ENCODE data around the gene RASGRP2. TPM values are rescaled to one million over a fixed set of nuclear protein-coding genes. Genes with fewer than 3 reads are reported as not detected.

Gene RASGRP2
- total and polyA plus RNA-seq, 2 of the 8 experiments (the other 6 are each of a cell fraction or from before 2014, with no cell fraction given), result 40.6 to 45.7 TPM

DNA sequence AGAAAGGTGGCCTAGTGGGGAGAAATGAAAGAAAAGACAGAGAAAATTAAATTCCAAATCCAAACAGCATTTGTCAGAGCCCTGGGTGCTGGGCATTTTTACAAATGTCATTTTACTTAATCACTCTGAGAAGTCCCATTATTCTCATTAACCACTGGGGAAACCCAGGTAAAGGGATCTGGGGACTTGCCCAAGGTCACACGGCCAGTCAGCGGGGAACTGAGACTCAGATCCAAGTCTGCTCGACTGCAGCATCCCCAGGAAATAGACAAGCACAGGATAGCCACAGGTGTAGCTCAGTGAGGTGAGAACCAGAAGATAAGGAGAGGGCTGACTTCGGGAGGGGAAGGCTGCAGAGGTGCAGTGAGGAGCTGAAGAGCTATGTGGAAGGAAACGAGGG, 28.8 kb downstream of the RASGRP2 start (continued):
- TF ChIP-seq EP300 (IDR thresholded peaks at IDR 0.05; ENCODE audit: borderline replicate concordance in 1 of 2, low read depth in 2 of 2, low read length in 2 of 2) (no peak), JUN (IDR thresholded peaks at IDR 0.05; ENCODE audit: low read depth, low read length) (no peak), CTBP2 (IDR thresholded peaks at IDR 0.05; ENCODE audit: borderline replicate concordance, insufficient read depth, insufficient read length, low read length) (no peak), TAF7 (optimal IDR thresholded peaks at IDR 0.05; ENCODE audit: borderline replicate concordance, low read depth, low read length) (no peak), CBX8 (IDR thresholded peaks at IDR 0.05; ENCODE audit: borderline replicate concordance, low read depth, low read length) (no peak), CHD1 (IDR thresholded peaks at IDR 0.05; ENCODE audit: low read depth, low read length) (no peak), TEAD4 (IDR thresholded peaks at IDR 0.05; ENCODE audit: low read depth, low read length) (no peak)
